NOMO-1 (cell line): ENCODE measurements around the gene PKHD1.
"Not testable (repeated sequence)": the region's sequence is repeated elsewhere in the genome, so short reads cannot be mapped to it uniquely, and the experiment has no call there.

Source experiments
- DNase-seq, 2 experiments: peaks; one replicate each; lab custom pipeline; 2025; ENCODE audit not compliant: unreplicated experiment in 2 of 2; lab: John Stamatoyannopoulos, UW

PKHD1 gene

DNA sequence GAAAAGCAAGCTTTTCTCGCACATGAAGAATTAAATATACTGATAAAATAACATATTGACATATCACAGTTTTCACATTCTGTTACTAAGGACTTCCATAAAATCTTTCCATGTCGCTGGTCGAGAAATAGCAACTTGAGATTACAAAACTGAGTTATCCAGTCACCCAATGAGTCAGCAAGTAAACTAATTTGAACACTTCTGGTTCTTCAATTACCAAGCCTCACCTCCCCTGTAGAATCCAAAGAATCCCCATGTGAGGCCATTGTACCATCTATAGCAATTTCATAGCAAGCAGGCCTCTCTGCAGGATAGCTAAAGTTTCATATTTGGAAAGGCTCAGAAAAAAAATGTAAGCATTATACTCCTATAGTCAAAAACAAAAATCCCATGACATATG is 87.3 kb downstream of the PKHD1 start:
- DNase-seq, result peak in 1 of 2 experiments; percentile 24

DNA sequence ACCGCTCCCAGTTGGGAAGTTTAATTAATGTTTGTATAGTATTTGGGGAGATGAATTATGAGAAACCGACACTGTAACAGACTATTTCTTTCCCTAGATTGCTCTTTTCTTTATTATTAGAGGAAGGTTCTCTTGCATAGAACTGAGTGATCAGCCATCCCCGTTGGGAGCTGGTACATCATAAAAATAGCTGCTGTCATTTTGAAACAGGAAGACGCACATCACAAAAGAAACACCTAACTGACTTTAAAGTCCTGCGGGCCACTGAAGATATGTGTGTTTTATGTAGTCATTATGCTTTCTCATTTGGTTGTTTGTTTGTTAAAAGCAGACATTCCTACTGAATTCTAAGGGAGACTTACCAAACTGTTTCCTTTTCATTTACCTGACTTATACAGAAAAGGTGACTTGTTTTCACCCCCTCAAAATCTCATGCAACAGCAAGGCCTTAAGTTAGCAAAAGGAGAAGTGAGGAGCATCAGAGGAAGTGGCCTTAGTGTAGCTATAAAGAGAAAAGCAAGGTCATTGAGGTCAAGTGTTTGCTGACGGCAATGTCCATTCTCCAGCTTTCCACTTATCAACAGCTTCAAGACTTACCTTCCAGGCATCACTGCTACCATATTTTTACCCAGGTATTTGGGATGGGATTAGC is 91.0 kb downstream of the PKHD1 start:
- peak; percentile 76 to 89 for DNase-seq

DNA sequence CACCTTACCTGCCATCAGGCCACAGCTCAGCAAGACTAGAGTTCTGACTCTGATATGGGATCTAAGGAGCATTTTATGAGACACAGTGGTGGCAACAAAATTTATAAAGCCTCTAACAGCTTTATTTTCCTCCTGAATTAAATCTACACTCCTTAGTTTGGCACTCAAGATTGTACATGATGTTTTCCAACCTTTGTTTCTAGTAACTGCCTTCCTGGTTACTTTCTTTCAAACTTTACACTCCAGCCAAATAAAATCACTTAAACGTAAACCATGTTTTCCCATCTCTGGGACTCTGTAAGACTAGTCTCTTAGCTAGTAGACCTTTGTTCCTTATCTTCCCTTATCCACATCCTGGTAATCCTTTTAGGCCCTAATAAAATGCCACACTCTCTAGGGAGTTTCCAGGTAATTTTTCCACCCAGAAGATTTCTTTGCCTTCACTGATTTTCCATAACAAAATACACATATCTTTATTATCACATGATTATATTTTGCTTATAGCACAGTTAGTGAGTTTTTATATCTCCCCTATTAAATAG is 92.1 kb downstream of the PKHD1 start:
- no peak for DNase-seq

DNA sequence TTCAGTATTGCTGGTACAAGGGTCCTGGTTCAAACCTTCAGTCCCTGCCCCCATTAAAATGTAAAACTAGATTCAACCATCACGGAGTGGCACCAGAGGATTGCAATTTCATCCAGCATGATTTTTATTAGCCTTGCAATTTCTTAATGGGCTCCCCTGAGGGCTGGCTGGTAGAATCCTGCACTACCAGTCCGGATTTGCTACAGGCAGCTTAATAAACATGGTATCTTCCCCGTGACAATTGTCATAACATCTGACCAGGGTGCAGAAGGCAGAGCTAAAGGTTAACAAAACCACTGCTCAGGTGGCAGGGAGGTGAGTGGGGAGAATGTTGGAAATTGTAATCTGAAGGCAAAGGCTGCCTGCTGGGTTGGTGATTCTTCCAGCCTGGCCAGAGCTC is 94.5 kb downstream of the PKHD1 start:
- DNase-seq, result no peak

DNA sequence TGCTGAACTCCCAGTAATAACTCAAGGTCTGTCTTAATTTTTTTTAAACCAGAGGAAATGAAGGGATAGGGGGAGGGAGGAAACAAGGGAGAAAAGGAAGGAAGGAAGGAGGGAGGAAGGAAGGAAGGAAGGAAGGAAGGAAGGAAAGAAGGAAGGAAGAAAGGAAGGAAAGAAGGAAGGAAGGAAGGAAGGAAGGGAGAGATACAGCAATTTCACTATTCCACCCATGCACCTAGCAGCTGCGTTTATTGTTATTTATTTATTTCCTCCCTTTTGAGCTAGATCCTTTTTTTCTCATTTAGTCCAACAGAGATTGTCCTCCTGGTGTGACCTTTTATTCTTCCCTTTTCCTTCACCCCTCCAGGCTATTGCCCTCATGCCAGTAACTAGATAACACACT is 97.6 kb downstream of the PKHD1 start:
- DNase-seq, result no peak

DNA sequence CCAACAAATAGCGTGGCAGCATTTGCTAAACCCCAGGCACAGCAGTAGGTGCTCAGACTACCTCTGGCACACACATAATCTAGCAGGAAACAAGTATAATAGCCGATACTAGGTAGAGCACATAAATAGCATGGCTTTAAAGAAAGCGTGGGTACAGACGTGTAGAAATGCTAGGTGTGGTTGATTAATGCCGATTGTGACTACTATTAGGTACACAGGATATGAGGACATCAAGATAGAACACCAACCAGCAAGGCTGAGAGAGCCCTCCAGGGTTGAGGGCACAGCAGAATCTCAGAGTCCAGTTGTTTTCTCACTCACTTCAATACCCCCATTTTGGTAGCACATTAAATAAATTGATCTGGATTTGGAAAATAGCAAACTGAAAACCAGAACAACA is 100.5 kb downstream of the PKHD1 start:
- no peak for DNase-seq

DNA sequence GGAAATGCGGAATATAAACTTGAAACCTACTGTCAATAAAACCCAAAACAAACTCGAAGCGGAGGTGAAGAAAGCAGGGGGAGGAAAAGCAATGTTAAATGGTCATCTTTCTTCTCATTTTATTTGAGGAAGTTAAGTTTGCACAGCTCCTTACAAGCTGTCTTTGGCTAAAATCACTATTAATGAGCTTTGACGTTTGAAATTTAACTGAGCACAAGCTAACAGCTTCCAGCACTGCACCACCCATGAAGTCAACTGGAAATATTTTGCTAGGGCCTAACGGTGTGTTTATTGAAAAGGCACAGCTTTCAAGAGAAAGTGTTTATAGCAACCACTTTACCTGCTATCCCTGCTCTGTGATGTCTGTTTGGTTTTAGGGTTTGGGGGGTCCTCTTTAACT is 103.8 kb downstream of the PKHD1 start:
- DNase-seq, result peak; percentile 48 to 76

DNA sequence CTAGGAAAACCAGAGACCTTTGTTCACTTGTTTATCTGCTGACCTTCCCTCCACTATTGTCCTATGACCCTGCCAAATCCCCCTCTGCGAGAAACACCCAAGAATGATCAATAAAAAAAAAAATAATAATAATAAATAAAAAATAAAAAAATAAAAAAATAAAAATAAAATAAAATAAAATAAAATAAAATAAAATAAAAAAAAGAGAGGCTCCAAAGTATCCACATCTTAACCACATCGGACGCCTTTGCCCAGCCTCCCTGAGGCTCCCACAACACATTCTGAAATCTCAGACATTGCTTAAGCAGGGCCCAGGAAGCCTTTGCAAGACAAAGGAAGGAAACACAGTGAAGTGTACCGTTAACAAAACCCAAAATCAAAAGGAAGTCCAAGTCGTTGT is 104.7 kb downstream of the PKHD1 start:
- not testable (repeated sequence) for DNase-seq

DNA sequence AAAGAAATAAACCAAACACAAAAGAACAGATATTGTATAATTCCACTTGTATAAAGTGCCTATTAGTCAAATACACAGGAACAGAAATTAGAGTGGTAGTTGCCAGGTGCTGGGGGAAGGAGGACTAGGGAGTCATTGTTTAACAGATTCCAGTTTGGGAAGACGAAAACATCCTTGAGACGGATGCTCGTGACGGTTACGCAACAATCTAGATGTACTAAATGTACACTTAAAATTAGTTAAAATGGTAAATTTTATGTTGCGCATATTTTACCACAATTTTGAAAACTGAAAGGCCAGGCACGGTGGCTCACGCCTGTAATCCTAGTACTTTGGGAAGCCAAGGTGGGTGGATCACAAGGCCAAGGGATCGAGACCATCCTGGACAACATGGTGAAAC is 111.0 kb downstream of the PKHD1 start:
- no peak for DNase-seq

DNA sequence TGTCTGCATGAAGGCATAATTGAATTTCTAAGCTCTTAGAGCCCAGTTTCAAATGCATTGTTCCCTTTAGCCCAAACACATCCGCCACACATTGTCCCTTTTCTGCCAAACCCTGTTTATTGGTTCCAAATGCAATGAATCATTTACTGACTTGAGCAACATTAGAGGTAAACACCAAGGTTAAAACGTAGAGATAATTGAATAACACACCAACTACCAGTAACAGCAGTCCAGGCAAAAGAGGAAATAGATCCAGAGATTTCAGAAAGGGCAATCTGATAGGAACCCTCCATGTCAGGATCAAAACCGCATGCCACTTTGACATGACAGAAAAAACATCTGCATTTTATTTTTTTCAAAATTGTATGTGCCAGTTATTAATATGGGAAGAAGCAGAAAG is 114.8 kb downstream of the PKHD1 start:
- no peak for DNase-seq

DNA sequence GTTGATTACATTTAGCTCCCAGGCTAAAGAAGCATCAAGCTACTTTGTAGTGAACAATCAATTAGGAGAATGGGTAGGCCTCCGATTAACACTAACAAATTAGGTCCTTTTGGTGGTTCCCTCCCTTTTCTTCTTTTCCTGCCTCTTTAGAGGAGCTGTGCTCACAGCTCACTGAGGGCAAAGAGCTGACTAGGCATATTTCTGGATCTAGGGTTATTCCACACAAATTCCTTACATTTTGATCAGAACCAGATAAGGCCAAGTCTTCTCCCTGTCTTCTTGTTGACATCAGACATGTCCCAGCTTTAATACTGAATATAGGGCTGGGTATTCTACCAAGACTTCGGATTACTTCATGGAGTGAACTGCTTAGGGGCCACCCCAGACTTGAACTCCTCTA is 119.1 kb downstream of the PKHD1 start:
- no peak for DNase-seq

DNA sequence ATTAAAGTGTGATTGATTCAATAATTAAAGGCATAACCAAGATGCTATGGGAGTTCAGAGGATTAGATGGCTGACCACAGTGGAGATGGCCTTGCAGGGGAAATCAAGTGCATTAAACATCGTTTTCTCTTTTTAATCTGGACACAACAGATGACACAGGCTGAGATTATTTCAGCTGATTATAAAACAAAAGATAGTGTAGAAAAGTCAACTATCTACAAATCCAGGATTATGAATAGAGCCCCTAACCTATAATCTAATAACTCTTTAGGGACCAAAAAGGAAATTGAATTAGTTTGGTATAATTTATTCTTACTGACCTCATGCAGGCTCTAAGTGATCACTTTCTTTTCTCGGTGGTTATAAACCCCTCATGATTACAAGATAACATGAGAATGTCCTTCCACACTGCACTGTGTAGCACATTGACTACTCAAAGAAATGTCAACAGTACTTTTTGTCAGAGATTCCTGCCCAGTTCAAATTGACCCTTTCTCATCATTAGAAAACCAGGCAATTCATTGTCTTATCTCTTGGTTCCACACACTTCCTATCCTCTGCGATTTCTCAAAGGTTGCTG is 122.1 kb downstream of the PKHD1 start:
- DNase-seq, result no peak

DNA sequence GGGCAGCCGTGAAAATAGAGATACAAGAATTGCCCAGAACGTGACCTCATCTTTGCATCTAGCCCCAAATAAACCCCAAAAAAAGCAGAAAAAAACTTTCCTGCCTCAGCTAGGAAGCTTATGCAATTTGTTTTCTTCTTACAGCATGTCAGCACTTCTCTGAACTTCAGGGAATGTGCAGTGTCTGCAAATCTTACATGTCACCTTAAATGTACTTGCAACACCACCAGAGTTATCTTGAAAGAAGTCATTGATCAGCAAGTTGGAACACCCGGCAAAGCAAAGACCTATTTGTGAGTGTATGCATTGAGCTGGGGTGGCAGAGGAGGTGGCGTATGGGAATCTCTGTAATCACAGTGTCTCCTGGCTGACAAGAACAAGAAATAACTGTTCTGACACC is 123.4 kb downstream of the PKHD1 start:
- DNase-seq, result no peak

DNA sequence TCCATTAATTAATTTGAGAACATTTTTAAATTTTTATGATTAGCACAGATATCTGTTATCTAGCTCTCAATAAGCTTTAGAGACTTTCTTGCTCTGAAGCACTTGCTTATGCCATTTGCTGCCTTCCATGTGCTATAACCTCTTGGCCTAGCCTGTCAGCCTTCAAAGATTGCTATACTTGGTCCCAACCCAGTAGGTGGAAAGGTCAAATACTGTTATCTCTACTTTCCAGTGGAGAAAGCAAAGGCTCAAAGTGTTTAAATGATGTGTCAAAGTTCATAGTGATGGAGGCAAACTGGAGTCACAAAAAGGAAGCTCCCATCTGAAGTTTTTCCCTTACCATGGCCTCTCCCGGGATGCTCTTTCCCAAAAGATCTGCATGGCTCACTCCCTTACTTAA is 125.1 kb downstream of the PKHD1 start:
- no peak for DNase-seq

DNA sequence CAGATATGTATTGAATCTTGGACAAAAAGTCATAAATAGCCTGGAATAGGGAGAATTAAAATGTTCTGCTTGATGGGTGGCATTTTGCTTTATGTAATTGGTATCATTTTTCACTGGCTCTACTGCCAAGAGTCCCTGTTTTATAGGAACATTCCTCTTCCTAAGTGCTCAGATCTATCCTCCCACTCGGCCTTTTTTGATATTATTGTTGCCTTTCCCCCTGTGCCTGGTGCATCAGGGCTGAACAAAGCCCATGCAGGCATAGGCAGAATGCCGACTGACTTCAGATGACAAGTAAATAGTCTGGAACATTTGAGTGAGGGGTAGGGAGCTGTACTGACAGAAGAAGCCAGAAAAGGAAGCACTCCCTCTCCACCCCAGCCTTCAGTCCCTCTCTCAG is 127.0 kb downstream of the PKHD1 start:
- no peak for DNase-seq

DNA sequence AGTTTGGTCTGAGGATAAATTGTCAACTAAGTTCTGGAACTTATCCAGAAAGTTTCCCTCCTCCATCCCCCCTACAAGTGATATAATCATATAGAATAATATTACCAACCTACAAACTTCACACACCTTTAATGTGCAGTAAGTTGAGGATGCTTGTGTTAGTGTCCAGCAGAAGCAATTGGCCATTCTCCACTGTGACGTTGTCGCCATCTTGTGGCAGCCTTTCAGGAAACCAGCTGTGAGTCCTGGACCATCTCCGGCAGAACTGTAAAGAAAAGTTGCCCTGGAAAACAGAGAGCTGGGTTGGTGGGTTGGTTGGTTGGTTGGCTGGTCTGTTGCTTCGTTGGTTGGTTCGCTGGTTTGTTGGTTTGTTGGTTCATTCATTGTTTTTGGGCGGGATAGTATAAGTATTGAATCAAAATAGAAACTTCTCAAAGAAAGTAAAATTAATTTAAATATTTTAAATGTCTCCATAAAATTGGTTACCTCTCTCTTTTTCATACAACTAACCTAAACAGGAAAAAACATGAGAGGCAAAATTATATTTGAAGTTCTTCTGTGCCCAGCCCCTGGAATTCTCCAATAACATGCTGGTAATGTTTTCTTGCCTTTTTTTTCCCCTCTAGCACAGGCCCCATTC is 127.5 kb downstream of the PKHD1 start:
- peak; percentile 18 to 70 for DNase-seq

DNA sequence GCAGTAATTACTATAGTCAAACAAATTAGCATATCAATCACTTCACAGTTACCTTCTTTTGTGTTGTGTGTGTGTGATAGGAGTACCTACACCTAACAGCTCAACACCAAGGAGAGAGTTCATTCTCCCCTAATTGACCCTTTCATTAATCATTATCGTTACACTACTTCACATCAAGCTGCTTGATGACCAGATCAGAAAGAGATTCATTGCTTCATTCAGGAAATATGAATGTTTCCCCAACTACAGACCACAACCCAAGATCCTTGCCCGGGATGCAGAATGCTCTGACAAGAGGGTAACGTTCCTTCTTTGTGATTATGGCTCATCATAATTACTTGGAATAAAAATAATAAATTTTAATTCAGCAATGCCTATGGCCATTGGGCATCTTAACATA is 132.7 kb downstream of the PKHD1 start:
- no peak for DNase-seq

DNA sequence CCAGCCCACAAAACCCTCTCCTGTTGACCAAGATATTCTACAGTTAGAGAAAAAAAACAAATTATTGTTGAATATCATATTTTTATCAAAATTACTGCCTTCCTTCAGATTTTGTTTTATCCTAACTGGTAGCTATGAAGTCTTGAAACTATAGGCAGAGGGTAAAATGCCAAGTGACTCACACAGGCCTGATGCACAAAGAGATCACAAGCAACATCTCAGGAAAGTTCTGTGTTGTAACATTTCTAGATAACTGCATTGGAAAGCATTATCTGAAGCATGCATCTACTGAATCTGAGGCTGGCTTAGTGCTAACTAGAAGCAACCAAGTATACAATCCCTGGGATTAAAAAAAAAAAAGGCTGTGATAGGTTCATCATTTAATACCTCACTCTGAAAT is 134.2 kb downstream of the PKHD1 start:
- no peak for DNase-seq

DNA sequence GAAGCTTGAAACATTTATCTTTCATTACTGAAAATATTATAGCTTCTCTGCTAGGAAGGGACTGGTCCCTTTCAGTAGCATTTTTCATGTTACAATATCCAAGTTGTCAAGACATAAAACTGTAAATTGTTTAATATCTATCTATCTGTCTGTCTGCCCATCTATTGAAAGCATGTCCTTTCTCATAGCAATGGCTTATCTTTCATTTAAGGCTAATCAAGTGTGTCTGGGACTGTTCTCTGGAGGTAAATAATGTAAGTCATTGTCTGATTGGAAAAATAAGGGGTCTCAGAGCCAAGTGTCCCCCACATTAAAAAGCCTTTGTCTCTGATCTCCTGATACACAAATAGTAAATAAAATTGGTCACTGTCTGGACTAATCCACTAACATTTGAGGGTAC is 135.5 kb downstream of the PKHD1 start:
- DNase-seq, result no peak

DNA sequence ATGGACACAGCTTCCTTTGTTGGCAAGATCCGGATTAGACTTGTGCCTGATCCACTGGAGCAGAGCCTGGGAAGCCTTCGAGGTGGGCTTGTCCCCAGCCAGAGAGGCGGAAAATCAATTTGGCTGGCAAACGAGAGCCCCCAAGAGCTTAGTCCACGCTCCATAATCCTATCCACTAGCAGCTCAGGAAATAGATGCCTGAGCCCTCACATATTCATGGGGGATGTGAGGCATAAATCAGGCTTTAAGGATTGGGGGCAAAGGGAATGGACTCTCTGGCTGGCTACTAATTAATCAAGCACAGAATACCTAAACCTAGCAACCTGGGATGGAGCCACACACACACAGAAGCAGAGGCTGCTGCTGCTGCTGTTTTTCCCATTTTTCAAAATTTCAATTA is 137.9 kb downstream of the PKHD1 start:
- no peak for DNase-seq

DNA sequence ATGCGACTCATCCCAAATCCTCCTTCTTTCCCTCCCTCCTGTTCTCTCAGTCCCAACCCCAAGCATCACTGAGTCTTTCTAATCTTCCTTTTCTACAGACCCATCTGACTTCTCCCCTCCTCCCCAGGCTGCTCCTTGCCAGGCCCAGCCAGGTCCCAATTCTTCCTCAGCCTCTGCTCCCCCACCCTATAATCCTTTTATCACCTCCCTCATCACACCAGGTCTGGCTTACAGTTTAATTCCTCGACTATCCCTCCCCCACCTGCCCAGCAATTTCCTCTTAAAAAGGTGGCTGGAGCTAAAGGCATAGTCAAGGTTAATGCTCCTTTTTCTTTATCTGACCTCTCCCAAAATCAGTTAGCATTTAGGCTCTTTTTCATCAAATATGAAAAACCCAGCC is 147.7 kb downstream of the PKHD1 start:
- not testable (repeated sequence) for DNase-seq
